ENCODE measurements around the gene PPP1R36.
A peak's percentile ranks its signal among the peaks of the same experiment; 100 is the strongest.

PPP1R36 gene

GRCh38 chr14:64549791-64550620 lies at the start of gene PPP1R36:
Gene PPP1R36 (plus strand): TSS chr14:64549961. CDS start chr14:64549998, 37 bp downstream.
- H3K4me3 ChIP-seq (ENCODE audit: low read length): peak within 1 kb of the TSS; percentile 42
- TF ChIP-seq CTCF (conservative IDR thresholded peaks at IDR 0.05; ENCODE audit: low read length): no peak
- peak; percentile 39 for DNase-seq (ENCODE audit: low read depth)

GRCh38 chr14:64500088-64500487 lies 49.7 kb upstream of the PPP1R36 start:
- peak; percentile 29 for DNase-seq (ENCODE audit: low read depth)
- no peak overlapping the region for H3K4me3 ChIP-seq (ENCODE audit: low read length)
- no peak for TF ChIP-seq CTCF (conservative IDR thresholded peaks at IDR 0.05; ENCODE audit: low read length)

GRCh38 chr14:64501411-64502171 lies 48.2 kb upstream of the PPP1R36 start:
- peak; percentile 83 for DNase-seq (ENCODE audit: low read depth)
- no peak; the same call in 1 of the 2 replicates for TF ChIP-seq CTCF (conservative IDR thresholded peaks at IDR 0.05; ENCODE audit: low read length)
- peak overlapping the region; percentile 94 for H3K4me3 ChIP-seq (ENCODE audit: low read length)

GRCh38 chr14:64502456-64502855 lies 47.3 kb upstream of the PPP1R36 start:
- peak overlapping the region; percentile 94 for H3K4me3 ChIP-seq (ENCODE audit: low read length)
- no peak for DNase-seq (ENCODE audit: low read depth)
- TF ChIP-seq CTCF (conservative IDR thresholded peaks at IDR 0.05; ENCODE audit: low read length): no peak

- no peak for TF ChIP-seq CTCF (conservative IDR thresholded peaks at IDR 0.05; ENCODE audit: low read length)
- peak overlapping the region; percentile 94 for H3K4me3 ChIP-seq (ENCODE audit: low read length)
- DNase-seq (ENCODE audit: low read depth): peak; percentile 13
Measured at GRCh38 chr14:64502887-64503433, 46.8 kb upstream of the PPP1R36 start.

GRCh38 chr14:64503434-64504309 lies 46.1 kb upstream of the PPP1R36 start, which contains the start of gene ZBTB25:
Gene ZBTB25 (minus strand): TSS chr14:64503838. CDS start chr14:64490533, 13,305 bp downstream.
- TF ChIP-seq CTCF (conservative IDR thresholded peaks at IDR 0.05; ENCODE audit: low read length): no peak
- H3K4me3 ChIP-seq (ENCODE audit: low read length): peak within 1 kb of the TSS; percentile 94
- DNase-seq (ENCODE audit: low read depth): peak; percentile 95

All from AG10803 (cell line).